ENCODE results near the gene CPN2. TPM values are rescaled to one million over a fixed set of nuclear protein-coding genes. Genes with fewer than 3 reads are reported as not detected.

Gene CPN2
- total and polyA plus RNA-seq, 2 of the 13 experiments (the other 11 are each of a cell fraction or from before 2014, with no cell fraction given) = 26.7 to 27.7 TPM

- TF ChIP-seq FOXP4 (CRISPR knock-in tag; IDR thresholded peaks at IDR 0.05) (peak; percentile 62), GABPA (IDR thresholded peaks at IDR 0.05; ENCODE audit: low read depth, low read length) (no peak), GABPA (CRISPR knock-in tag; IDR thresholded peaks at IDR 0.05; ENCODE audit: low read depth) (peak; percentile 7; the same call in 1 of the 2 replicates), CBX5 (CRISPR knock-in tag; IDR thresholded peaks at IDR 0.05; ENCODE audit: borderline replicate concordance) (no peak), KDM3A (CRISPR knock-in tag; IDR thresholded peaks at IDR 0.05; ENCODE audit: low read depth) (0 out of 2 replicates have a peak, but pooled peaks have one; percentile 8), ZNF382 (CRISPR knock-in tag; IDR thresholded peaks at IDR 0.05; ENCODE audit: borderline replicate concordance) (no peak), DMAP1 (CRISPR knock-in tag; IDR thresholded peaks at IDR 0.05) (no peak), JUN (CRISPR knock-in tag; IDR thresholded peaks at IDR 0.05) (no peak), ZNF562 (CRISPR knock-in tag; IDR thresholded peaks at IDR 0.05; ENCODE audit: borderline replicate concordance) (no peak), SALL1 (CRISPR knock-in tag; IDR thresholded peaks at IDR 0.05) (peak; percentile 40; the same call in 1 of the 2 replicates), SAFB2 (CRISPR knock-in tag; IDR thresholded peaks at IDR 0.05; ENCODE audit: borderline replicate concordance, low read depth) (no peak), ZBTB40 (IDR thresholded peaks at IDR 0.05) (no peak), ZBTB40 (CRISPR knock-in tag; IDR thresholded peaks at IDR 0.05) (no peak), ZNF598 (CRISPR knock-in tag; IDR thresholded peaks at IDR 0.05; ENCODE audit: borderline replicate concordance) (0 out of 2 replicates have a peak, but pooled peaks have one; percentile 37), ZNF24 (IDR thresholded peaks at IDR 0.05) (no peak), ETV5 (CRISPR knock-in tag; IDR thresholded peaks at IDR 0.05; ENCODE audit: borderline replicate concordance) (peak; percentile 70; the same call in 1 of the 2 replicates), ZNF431 (CRISPR knock-in tag; IDR thresholded peaks at IDR 0.05; ENCODE audit: borderline replicate concordance, low read depth) (no peak), SNRNP70 (IDR thresholded peaks at IDR 0.05; ENCODE audit: low read depth, low read length) (no peak), GABPB1 (CRISPR knock-in tag; IDR thresholded peaks at IDR 0.05) (no peak), SOX5 (CRISPR knock-in tag; IDR thresholded peaks at IDR 0.05; ENCODE audit: borderline replicate concordance) (peak; percentile 16; the same call in 1 of the 2 replicates)
Measured at GRCh38 chr3:194320100-194320499, 31.0 kb downstream of the CPN2 start (continued).
